ENCODE data around the gene PREX1. TPM values are rescaled to one million over a fixed set of nuclear protein-coding genes. Genes with fewer than 3 reads are reported as not detected.

PREX1 gene
- total RNA-seq, 1 experiment from 2014 or later, result 34.3 TPM

- no peak for DNase-seq (ENCODE audit: low read depth in 1 of 2, low spot score in 2 of 2)
- Histone ChIP-seq H3K27ac (no peak overlapping the region), H3K9me3 (replicated peaks) (no peaks in the 10 kb centered on the region), H3K27me3 (replicated peaks) (no peaks in the 10 kb centered on the region), H3K4me1 (replicated peaks) (0 out of 2 replicates have a peak, but pooled peaks cover 2% of the 10 kb centered on the region), H3K36me3 (peaks cover 15% of the 10 kb centered on the region), H3K4me3 (no peak overlapping the region)
Measured at GRCh38 chr20:48631114-48632016, 196.4 kb downstream of the PREX1 start.

GRCh38 chr20:48630342-48631075 is 197.3 kb downstream of the PREX1 start:
- H3K4me3 ChIP-seq, result no peak overlapping the region
- no peak for DNase-seq (ENCODE audit: low read depth in 1 of 2, low spot score in 2 of 2)
- no peaks in the 10 kb centered on the region for H3K9me3 ChIP-seq (replicated peaks)
- H3K36me3 ChIP-seq, result peaks cover 15% of the 10 kb centered on the region
- H3K27ac ChIP-seq, result no peak overlapping the region
- H3K27me3 ChIP-seq (replicated peaks), result no peaks in the 10 kb centered on the region
- H3K4me1 ChIP-seq (replicated peaks), result 0 out of 2 replicates have a peak, but pooled peaks cover 2% of the 10 kb centered on the region

GRCh38 chr20:48629960-48630315 is 197.9 kb downstream of the PREX1 start:
- Histone ChIP-seq H3K36me3 (peaks cover 16% of the 10 kb centered on the region), H3K4me3 (no peak overlapping the region), H3K9me3 (replicated peaks) (no peaks in the 10 kb centered on the region), H3K27me3 (replicated peaks) (no peaks in the 10 kb centered on the region), H3K27ac (no peak overlapping the region), H3K4me1 (replicated peaks) (0 out of 2 replicates have a peak, but pooled peaks cover 2% of the 10 kb centered on the region)
- no peak for DNase-seq (ENCODE audit: low read depth in 1 of 2, low spot score in 2 of 2)

DNA sequence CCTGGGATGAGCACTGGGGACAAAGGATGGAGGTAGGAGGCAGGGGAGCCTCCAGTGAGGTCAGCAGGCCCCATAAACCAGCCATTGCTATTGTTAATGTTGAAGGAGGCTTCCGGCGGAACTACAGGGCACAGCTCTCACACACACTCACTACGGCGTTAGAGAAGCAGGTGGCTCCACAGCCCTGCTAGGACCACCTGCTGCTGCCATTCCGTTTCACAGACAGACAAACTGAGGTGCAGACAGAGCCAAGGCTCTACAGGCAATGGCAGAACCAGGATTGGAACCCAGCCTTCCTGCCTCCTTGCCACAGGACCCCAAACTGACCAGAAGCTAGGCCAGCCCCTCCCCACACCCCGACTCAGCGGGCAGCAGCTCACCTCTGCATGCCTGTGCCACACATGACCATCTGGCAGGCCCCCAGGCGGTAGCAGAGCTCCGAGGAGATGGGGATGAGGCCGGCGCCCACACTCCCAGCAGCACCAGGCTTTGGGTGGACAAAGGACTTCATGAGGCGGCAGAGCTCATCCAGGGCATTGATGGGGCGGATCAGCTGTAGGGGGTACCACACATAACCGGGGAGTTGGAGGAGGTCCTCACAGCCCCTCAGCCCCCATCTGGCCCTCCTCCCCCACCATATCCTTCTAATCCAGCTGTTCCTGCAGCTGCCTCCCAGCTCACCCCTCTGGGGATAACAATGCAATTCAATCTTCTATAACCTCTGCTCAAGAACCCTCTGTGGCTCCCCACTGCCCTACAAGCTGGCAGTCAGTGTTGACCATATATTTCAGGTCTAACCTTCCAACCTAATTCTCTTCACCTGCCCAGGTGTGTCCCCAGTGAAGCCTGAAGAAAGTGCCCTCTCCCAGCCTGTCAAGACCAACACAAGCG is 198.5 kb downstream of the PREX1 start:
- Histone ChIP-seq H3K4me3 (no peak overlapping the region), H3K27me3 (replicated peaks) (no peaks in the 10 kb centered on the region), H3K9me3 (replicated peaks) (no peaks in the 10 kb centered on the region), H3K36me3 (peaks cover 16% of the 10 kb centered on the region), H3K27ac (no peak overlapping the region), H3K4me1 (replicated peaks) (0 out of 2 replicates have a peak, but pooled peaks cover 2% of the 10 kb centered on the region)
- DNase-seq (ENCODE audit: low read depth in 1 of 2, low spot score in 2 of 2), result no peak

DNA sequence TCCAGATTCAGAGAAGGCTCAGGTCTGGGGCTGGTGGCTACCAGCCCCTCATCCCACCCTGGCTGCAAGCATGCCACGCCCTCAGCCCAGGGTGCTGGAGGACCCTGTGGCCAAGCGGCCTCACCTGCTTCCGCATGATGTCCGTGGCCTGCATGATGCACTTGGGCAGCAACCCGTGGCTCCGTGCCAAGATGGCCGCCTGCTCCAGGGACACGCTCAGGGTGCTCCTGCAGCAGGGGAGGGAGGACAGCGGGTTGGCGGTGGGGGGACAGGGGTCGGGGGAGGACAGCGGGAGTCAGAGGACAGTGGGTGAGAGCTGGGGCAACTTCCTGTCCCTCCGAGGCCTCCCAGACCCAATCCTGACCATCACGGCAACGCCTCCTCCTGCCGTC is 200.1 kb downstream of the PREX1 start:
- Histone ChIP-seq H3K9me3 (replicated peaks) (no peaks in the 10 kb centered on the region), H3K36me3 (peaks cover 16% of the 10 kb centered on the region), H3K27ac (no peak overlapping the region), H3K4me3 (no peak overlapping the region), H3K27me3 (replicated peaks) (no peaks in the 10 kb centered on the region), H3K4me1 (replicated peaks) (0 out of 2 replicates have a peak, but pooled peaks cover 2% of the 10 kb centered on the region)
- no peak for DNase-seq (ENCODE audit: low read depth in 1 of 2, low spot score in 2 of 2)

DNA sequence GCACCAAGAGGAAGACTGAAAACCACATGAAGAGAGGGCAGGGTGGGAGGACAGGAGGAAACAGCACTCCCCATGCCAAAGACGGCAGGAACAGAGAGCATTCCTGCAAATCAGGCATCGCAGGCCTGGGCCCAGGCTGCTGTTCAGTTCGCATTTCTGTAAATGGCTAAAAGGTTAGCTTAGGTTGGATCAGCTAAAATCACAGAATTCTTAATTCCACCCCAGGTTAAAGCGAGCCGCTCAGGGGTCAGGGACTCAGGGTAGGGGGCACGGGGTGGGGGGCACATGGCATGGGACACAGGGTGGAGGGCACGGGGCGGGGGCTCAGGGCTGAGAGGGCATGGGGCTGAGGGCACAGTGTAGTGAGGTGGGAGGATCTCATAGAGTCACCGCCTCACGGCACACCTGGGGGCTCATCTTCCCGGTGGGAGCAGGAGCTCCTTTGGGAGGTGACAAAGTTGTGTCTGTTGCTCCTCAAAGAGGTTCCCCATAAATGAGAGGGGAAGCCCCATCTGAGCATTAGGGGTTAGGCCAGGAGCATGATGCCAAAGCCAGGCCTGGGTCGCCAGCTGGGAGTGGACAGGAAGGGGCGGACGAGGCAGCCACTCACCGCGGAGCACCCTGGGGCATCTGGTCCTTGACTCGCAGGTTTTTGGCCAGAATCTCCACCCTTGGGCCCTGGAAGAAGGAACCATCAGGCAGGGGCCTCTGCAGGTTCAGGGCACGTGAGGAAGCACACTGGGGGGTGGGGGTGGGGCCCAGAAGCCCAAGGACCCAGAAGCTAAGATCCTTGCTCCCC is 200.7 kb downstream of the PREX1 start:
- peaks cover 12% of the 10 kb centered on the region for H3K36me3 ChIP-seq
- no peaks in the 10 kb centered on the region for H3K27me3 ChIP-seq (replicated peaks)
- no peak for DNase-seq (ENCODE audit: low read depth in 1 of 2, low spot score in 2 of 2)
- H3K27ac ChIP-seq, result no peak overlapping the region
- no peaks in the 10 kb centered on the region for H3K9me3 ChIP-seq (replicated peaks)
- 0 out of 2 replicates have a peak, but pooled peaks cover 2% of the 10 kb centered on the region for H3K4me1 ChIP-seq (replicated peaks)
- no peak overlapping the region for H3K4me3 ChIP-seq

DNA sequence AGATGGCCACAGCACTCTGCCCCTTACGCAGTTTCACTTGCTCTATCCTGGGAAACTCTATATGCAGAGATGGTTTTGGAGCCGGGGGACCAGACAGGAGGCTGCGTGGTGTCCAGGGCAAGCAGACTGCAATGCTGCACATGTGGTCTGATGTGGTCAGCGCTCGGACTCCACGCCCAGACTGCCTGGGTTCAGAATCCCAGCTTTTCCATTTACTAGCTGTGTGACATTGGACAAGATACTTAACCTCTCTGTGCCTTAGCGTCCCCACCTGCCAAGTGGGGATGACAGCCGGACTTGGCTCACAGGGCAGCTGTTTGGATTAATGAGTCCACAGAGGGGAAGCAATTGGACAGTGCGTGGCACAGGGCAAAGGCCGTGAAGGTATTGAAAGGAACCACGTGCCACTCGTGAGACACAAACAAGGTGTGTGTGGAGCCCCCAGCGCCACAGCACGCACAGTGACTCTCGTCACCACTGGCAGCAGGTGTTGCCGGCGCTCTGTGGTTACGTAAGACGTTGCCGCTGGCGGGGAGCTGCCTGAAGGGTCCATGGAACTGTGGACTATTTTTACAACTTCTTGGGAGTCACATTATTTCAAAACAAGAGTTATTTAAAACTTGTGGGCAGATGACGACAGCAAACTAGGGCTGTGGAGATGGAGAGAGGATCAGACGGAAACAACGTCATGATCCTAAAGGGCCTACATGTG is 201.4 kb downstream of the PREX1 start:
- DNase-seq (ENCODE audit: low read depth in 1 of 2, low spot score in 2 of 2), result no peak
- H3K9me3 ChIP-seq (replicated peaks), result no peaks in the 10 kb centered on the region

GRCh38 chr20:48625136-48625900 is 202.5 kb downstream of the PREX1 start:
- no peak overlapping the region for H3K27ac ChIP-seq
- peaks cover 18% of the 10 kb centered on the region for H3K4me1 ChIP-seq (replicated peaks)
- peaks cover 7% of the 10 kb centered on the region for H3K36me3 ChIP-seq
- DNase-seq (ENCODE audit: low read depth in 1 of 2, low spot score in 2 of 2), result no peak
- no peaks in the 10 kb centered on the region for H3K27me3 ChIP-seq (replicated peaks)
- peaks cover under 1% of the 10 kb centered on the region; the same call in 1 of the 2 replicates for H3K9me3 ChIP-seq (replicated peaks)
- no peak overlapping the region for H3K4me3 ChIP-seq

More for the DNA sequence above, 201.4 kb downstream of the PREX1 start:
- Histone ChIP-seq H3K4me1 (replicated peaks) (peaks cover 9% of the 10 kb centered on the region), H3K27me3 (replicated peaks) (no peaks in the 10 kb centered on the region), H3K27ac (no peak overlapping the region), H3K36me3 (peaks cover 7% of the 10 kb centered on the region), H3K4me3 (no peak overlapping the region)

DNA sequence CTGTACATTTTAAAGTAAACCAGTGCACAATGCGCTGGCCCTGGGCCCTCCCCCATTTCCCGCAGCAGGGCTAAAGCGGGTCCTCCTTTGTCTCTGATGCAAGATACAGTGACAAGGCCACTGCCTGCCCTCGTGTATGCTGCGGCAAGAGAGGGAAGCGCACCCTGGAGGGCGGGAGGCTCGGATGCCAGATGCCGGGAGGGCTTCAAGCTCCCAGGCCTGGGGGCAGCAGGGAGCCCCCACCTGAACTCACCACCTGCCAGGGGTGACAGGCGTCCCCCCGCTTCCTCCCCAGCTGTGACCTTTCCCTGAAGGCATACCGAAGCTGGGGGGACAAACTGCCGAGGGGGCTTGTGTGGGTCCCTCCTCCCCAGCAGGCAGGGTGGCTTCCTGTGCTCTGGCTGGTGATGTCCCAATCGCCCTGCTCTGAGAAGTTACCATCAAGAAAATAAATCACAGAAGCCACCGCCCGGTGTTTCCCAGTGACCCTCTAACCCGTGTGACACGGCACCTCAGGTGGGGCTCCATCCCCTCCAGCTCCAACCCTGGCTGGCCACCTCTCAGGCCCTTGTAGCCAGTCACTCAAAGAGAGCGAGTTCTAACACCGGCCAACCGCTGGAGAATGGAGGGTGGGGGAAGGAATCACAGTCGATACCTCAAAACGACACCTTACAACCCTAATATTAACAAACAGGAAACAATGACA is 203.3 kb downstream of the PREX1 start:
- peaks cover 2% of the 10 kb centered on the region; the same call in 1 of the 2 replicates for H3K9me3 ChIP-seq (replicated peaks)
- H3K4me1 ChIP-seq (replicated peaks), result peaks cover 25% of the 10 kb centered on the region
- no peak for DNase-seq (ENCODE audit: low read depth in 1 of 2, low spot score in 2 of 2)
- H3K27me3 ChIP-seq (replicated peaks), result no peaks in the 10 kb centered on the region
- no peak overlapping the region for H3K27ac ChIP-seq
- no peak overlapping the region for H3K4me3 ChIP-seq
- H3K36me3 ChIP-seq, result peaks cover 7% of the 10 kb centered on the region

DNA sequence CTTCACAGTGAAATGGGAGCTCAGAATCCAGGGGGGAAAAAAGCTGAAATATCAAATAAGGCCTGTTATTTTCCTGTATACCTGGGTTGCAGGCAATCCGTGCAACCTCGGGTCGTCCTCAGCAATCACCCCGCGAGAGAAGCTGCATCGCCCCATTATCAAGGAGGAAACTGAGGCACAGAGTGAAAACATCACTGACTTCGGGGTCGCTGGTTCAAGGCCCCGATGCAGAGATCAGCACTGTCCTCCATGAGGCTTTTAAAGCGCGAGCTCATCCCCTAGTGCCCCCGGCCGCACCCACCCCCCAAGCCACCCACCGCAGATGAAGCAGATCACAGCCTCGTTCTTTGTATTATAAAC is 203.9 kb downstream of the PREX1 start:
- DNase-seq (ENCODE audit: low read depth in 1 of 2, low spot score in 2 of 2), result no peak
- no peak overlapping the region for H3K4me3 ChIP-seq

GRCh38 chr20:48623176-48623905 is 204.5 kb downstream of the PREX1 start:
- Histone ChIP-seq H3K4me3 (no peak overlapping the region), H3K27ac (no peak overlapping the region), H3K4me1 (replicated peaks) (peaks cover 26% of the 10 kb centered on the region), H3K36me3 (peaks cover 4% of the 10 kb centered on the region), H3K9me3 (replicated peaks) (peaks cover 2% of the 10 kb centered on the region; the same call in 1 of the 2 replicates), H3K27me3 (replicated peaks) (no peaks in the 10 kb centered on the region)
- no peak for DNase-seq (ENCODE audit: low read depth in 1 of 2, low spot score in 2 of 2)

More for the DNA sequence above, 203.9 kb downstream of the PREX1 start:
- H3K27me3 ChIP-seq (replicated peaks), result no peaks in the 10 kb centered on the region
- peaks cover 26% of the 10 kb centered on the region for H3K4me1 ChIP-seq (replicated peaks)
- H3K36me3 ChIP-seq, result peaks cover 4% of the 10 kb centered on the region
- H3K9me3 ChIP-seq (replicated peaks), result peaks cover 2% of the 10 kb centered on the region; the same call in 1 of the 2 replicates
- no peak overlapping the region for H3K27ac ChIP-seq

Measured in SJSA1 (cell line).